ENCODE results near the gene ARL6IP1.
"Not testable (repeated sequence)": the region's sequence is repeated elsewhere in the genome, so short reads cannot be mapped to it uniquely, and the experiment has no call there.

The ARL6IP1 gene

DNA sequence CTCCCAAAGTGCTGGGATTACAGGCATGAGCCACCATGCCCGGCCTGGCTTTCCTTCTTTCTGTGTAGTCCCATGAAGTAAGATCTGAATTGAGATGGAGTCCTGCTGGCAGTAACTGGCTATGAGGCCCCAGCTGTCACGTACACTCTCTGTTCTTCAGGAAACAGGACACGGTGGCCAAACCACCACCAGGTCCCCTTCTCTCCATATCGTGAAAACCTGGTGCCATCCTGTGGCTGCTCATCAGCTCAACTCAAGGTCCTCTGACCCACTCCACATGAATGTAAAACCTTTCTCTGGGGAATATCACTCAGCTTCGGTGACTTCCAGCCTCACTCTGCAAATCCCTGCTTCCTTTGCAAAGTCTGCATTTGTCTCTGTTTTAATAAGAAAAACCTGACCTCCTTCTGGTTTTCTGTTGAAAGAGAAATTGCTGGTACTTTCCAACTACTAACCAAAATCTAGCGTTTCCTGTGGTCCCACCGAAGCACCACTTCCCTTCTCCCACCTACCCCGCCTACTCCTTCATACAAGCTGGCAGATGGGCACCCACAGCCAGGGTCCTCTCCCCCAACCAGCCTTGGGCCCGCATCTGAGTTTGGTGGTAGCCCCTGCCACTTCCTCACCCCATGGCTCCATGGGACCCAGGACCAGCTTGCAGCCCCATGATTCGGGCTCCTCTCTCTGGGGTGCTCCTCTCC is 43.2 kb downstream of the ARL6IP1 start:
- not testable (repeated sequence) for DNase-seq

DNA sequence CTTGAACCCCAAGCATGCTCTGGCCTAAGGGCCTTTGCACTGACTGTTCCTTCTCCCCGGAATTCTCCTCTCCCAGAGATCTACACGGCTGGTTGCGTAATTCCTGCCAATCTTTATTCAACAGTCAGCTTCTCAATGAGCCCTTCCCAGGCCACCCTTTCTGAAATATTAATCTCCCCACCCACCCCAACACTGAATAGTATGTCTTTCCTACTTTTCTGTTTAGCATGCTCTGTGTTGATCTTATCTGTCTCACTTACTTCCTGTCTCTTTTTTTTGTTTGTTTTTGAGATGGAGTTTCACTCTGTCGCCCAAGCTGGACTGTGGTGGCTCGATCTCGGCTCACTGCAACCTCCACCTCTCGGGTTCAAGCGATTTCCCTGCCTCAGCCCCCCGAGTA is 44.7 kb downstream of the ARL6IP1 start:
- DNase-seq, result not testable (repeated sequence)

DNA sequence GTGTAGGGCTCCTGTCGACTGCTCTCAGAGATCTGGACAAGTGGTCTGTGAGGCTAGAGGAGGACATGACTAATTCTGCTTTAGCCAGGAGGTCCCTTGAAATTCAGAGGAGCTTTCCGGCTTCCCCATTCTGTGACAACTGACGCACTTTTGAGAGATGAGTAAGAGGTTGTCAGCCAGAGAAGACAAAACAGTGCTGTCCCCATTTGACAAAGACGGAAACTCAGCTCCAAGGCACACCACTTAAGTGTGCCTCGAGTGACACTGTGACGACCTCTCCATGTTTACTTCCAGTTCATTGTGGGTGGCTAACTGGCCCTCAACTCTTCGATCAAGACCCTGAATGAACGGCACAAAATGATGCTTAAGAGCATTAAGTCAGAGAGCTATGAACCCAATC is 58.5 kb downstream of the ARL6IP1 start:
- not testable (repeated sequence) for DNase-seq

Measured in NCI-H2171 (cell line).